Aorta (tissue), 5 donors: ENCODE measurements around the gene RUNX1. TPM values are rescaled to one million over a fixed set of nuclear protein-coding genes. Genes with fewer than 3 reads are reported as not detected.

Source experiments
- ATAC-seq: fragments of 200-7000 bp; cut with Tn5 transposase; one replicate; pipeline ENCODE4 v1.9.1; 2022; ENCODE audit warnings: moderate library complexity; ENCODE audit not compliant: low FRiP score
- DNase-seq, 2 donors: peaks; one replicate each; pipeline ENCODE4 v3.0.0-alpha.2; 2020
- H3K27ac ChIP-seq, 2 donors: one replicate each; pipeline ENCODE4 v1.5.1; 2013; ENCODE audit warnings: low read length in 2 of 2, mild to moderate bottlenecking in 2 of 2, moderate library complexity in 2 of 2, control low read depth in 1 of 2, inconsistent platforms in 1 of 2, low read depth in 1 of 2
- H3K27me3 ChIP-seq, 2 donors: one replicate each; pipeline ENCODE4 v1.6.1; 2013; ENCODE audit warnings: control low read depth in 1 of 2, low read length in 1 of 2, mild to moderate bottlenecking in 1 of 2, moderate library complexity in 1 of 2; ENCODE audit not compliant: insufficient read depth in 2 of 2, control insufficient read depth in 1 of 2
- H3K36me3 ChIP-seq, 2 donors: one replicate each; pipeline ENCODE4 v1.6.1; 2013; ENCODE audit warnings: control low read depth in 1 of 2, low read length in 1 of 2, mild to moderate bottlenecking in 1 of 2; ENCODE audit not compliant: insufficient read depth in 2 of 2, control insufficient read depth in 1 of 2
- H3K4me1 ChIP-seq, 2 donors: one replicate each; pipeline ENCODE4 v1.6.1; 2013; ENCODE audit warnings: low read length in 2 of 2, control low read depth in 1 of 2, mild to moderate bottlenecking in 1 of 2, moderate library complexity in 1 of 2; ENCODE audit not compliant: insufficient read depth in 2 of 2, control insufficient read depth in 1 of 2
- H3K4me3 ChIP-seq, 2 donors: one replicate each; pipeline ENCODE4 v1.5.1; 2013; ENCODE audit warnings: low read length in 2 of 2, control low read depth in 1 of 2, mild to moderate bottlenecking in 1 of 2
- H3K9me3 ChIP-seq: one replicate; pipeline ENCODE4 v1.6.1; 2013; ENCODE audit warnings: mild to moderate bottlenecking, low read length; ENCODE audit not compliant: control insufficient read depth
- WGBS, 2 donors: extraction: QIAGEN DNeasy Blood & Tissue Kit; methylation state at CpG; one replicate each; pipeline ENCODE4 v1.1.7; 2013; 5-methylcytosine and 5-hydroxymethylcytosine counted together
- intact Hi-C, 2 donors: fragments of 100-400 bp; cut with DNase I; formaldehyde crosslinking; loops; one replicate each; pipeline versions ENCODE4 v1.14.2 to v1.15.0; 2022
- polyA plus RNA-seq, 2 donors: library from polyadenylated mRNA; stranded (reverse); fragments of 200-250 nt; gene quantifications; one replicate each; pipeline ENCODE4 v1.2.3, GENCODE V29; 2013
- total RNA-seq, 2 donors: library from RNA; stranded (reverse); fragmentation: NEBNext Ultra II Directional; extraction: Animal tissue kit (Norgen Biotek cat#: 25700); gene quantifications; one replicate each; pipeline ENCODE4 v1.2.1, GENCODE V29; 2021
- donor health status: healthy with polysubstance abuse.
- donor health status: Bipolar disorder and iron deficiency.
- donor health status: DM: no; HTN: no; CAD: no.
- donor health status: DM: no; HTN: no; CAD: no.
- donor health status: DM: yes; HTN: yes; CAD: no.

The RUNX1 gene
- total and polyA plus RNA-seq, 4 donors = 2.9 to 128 (median 31.6) TPM

DNA sequence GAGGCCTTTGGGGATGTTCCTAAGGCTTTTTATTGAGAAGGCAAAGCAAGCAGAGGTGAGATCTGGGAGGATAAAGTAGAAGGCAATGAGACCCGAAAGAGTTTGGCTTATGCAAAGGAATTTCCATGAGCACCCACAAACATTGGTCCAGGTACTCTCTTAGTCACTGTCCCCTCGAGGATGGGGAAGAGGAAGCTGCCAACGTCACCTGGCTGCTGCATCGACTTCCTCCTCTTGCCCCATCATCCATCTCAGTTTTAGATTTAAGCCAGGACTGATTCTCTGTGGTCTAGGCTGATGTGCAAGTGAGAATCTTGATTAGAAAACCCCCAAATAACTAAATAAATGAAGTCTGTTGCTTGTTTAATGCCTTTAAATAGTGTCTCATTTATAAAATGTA lies 28.7 kb downstream of the RUNX1 start:
- WGBS, 2 donors = 75 to 79% methylated on average over 4 of the region's 4 CpGs
- intact Hi-C loops = no loop called here

DNA sequence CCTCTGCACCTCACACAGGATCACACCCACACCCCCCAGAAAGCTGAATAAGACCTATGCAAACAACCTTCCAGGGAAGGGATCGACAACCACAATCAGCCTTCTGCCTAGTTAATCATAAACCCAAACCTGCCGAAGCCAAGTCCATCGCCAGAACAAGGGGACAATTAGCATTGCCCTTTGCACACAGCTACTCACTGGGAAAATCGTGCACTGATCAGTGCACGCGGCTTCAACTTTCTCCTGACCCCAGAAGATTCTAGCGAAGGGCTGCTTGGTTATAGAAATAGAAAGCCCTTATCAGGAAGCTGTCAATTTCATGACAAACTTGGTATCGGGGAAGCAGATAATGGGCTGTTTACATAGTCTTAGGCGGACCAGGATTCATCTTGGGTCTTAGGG lies 29.5 kb downstream of the RUNX1 start:
- Histone ChIP-seq H3K4me1 (no peaks in the 10 kb centered on the region), H3K4me3 (no peak overlapping the region), H3K27ac (no peak overlapping the region), H3K9me3 (no peaks in the 10 kb centered on the region), H3K27me3 (no peaks in the 10 kb centered on the region), H3K36me3 (no peaks in the 10 kb centered on the region)
- ATAC-seq (no peak), DNase-seq (no peak)
- WGBS, 2 donors = 64 to 74% methylated on average over 9 of the region's 9 CpGs
- intact Hi-C loops = no loop called here

More for the DNA sequence above, 28.7 kb downstream of the RUNX1 start:
- Histone ChIP-seq H3K27ac (no peak overlapping the region), H3K27me3 (no peaks in the 10 kb centered on the region), H3K4me1 (no peaks in the 10 kb centered on the region), H3K36me3 (no peaks in the 10 kb centered on the region), H3K4me3 (no peak overlapping the region), H3K9me3 (no peaks in the 10 kb centered on the region)
- DNase-seq (no peak), ATAC-seq (no peak)

GRCh38 chr21:35017256-35017655 lies 31.8 kb downstream of the RUNX1 start:
- no peak overlapping the region for H3K4me3 ChIP-seq
- no peak overlapping the region for H3K27ac ChIP-seq
- 75 to 84% methylated on average over 6 of the region's 6 CpGs for WGBS, 2 donors
- H3K36me3 ChIP-seq = no peaks in the 10 kb centered on the region
- no peaks in the 10 kb centered on the region for H3K27me3 ChIP-seq
- no peaks in the 10 kb centered on the region for H3K4me1 ChIP-seq
- no peaks in the 10 kb centered on the region for H3K9me3 ChIP-seq
- intact Hi-C loops = no loop called here
- no peak for ATAC-seq
- DNase-seq = no peak

GRCh38 chr21:35016517-35017188 lies 32.4 kb downstream of the RUNX1 start:
- ATAC-seq (no peak), DNase-seq (no peak)
- Histone ChIP-seq H3K27ac (no peak overlapping the region), H3K36me3 (no peaks in the 10 kb centered on the region), H3K4me3 (no peak overlapping the region), H3K4me1 (no peaks in the 10 kb centered on the region), H3K9me3 (no peaks in the 10 kb centered on the region), H3K27me3 (no peaks in the 10 kb centered on the region)
- 85 to 94% methylated on average over 1 of the region's 1 CpG for WGBS, 2 donors
- intact Hi-C loops = no loop called here

GRCh38 chr21:35016071-35016470 lies 33.0 kb downstream of the RUNX1 start:
- Histone ChIP-seq H3K27ac (no peak overlapping the region), H3K9me3 (no peaks in the 10 kb centered on the region), H3K4me3 (no peak overlapping the region), H3K36me3 (no peaks in the 10 kb centered on the region), H3K27me3 (no peaks in the 10 kb centered on the region), H3K4me1 (no peaks in the 10 kb centered on the region)
- WGBS, 2 donors = 95 to 96% methylated on average over 4 of the region's 4 CpGs
- intact Hi-C loops = no loop called here
- DNase-seq = no peak
- no peak for ATAC-seq

GRCh38 chr21:35015435-35016024 lies 33.6 kb downstream of the RUNX1 start:
- intact Hi-C loops = no loop called here
- Histone ChIP-seq H3K9me3 (no peaks in the 10 kb centered on the region), H3K36me3 (no peaks in the 10 kb centered on the region), H3K4me3 (no peak overlapping the region), H3K4me1 (no peaks in the 10 kb centered on the region), H3K27me3 (no peaks in the 10 kb centered on the region), H3K27ac (no peak overlapping the region)
- 95 to 96% methylated on average over 5 of the region's 5 CpGs for WGBS, 2 donors
- no peak for ATAC-seq
- no peak for DNase-seq

DNA sequence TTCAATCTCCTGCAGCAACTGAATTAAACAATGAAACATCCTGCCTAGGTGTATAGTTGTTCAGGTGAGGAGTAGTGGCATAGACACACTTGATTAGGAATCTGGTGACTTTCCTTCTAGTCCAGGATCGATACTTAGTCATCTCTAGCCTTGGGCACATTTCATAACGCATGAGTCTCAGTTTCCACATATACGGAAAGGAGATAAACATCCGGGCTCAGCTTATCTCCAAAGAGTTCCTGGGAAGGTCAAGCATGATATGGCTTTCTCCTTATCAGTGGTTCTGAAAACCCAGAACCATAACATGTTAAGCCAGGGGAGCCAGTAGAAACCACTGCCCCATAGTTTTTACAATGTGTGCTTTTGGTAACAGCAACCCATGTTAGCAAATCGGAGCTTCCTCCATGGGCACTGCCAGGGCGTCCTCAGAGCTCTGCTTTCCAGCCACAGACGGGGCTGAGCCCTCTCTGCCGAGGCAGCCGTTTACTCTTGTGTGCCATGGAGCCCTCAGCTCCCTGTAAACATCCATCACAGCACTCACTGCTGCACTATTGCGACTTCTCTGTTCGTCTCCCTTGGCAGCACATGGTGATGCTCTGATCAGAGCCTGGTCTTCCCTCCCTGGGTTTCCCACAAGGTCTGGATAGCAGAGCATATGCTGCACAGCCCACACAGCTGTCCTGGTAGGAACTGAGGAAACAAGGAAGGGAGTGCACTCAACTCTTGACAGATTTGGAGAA lies 34.6 kb downstream of the RUNX1 start:
- Histone ChIP-seq H3K4me1 (no peaks in the 10 kb centered on the region), H3K36me3 (no peaks in the 10 kb centered on the region), H3K4me3 (no peak overlapping the region), H3K27ac (no peak overlapping the region), H3K9me3 (no peaks in the 10 kb centered on the region), H3K27me3 (no peaks in the 10 kb centered on the region)
- intact Hi-C loops = no loop called here
- 50 to 61% methylated on average over 11 of the region's 11 CpGs for WGBS, 2 donors
- no peak for ATAC-seq
- DNase-seq = no peak

DNA sequence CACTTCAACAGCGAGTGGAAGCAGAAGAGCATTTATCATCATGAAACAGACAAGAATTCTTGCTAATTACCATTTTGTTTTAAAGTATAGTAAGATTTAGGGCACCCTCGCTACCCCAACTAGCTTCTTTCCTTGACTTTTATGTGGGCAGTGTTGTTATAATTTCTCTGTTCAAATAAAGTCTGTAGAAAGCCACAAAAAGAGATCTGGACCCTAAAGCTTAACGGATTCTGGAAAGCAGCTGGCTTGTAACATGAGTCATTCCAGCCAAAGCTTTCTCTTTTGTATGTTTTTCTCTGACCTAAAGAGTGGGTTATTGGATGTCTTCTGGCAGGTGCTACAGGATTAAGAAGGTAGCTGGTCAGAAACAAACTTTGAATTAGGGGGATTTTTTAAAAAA lies 37.4 kb downstream of the RUNX1 start:
- WGBS, 2 donors = 28 to 38% methylated on average over 3 of the region's 3 CpGs
- ATAC-seq = no peak
- H3K27ac ChIP-seq = no peak overlapping the region
- intact Hi-C loops = no loop called here
- no peaks in the 10 kb centered on the region for H3K27me3 ChIP-seq
- H3K4me1 ChIP-seq = no peaks in the 10 kb centered on the region
- no peaks in the 10 kb centered on the region for H3K9me3 ChIP-seq
- no peaks in the 10 kb centered on the region for H3K36me3 ChIP-seq
- DNase-seq = no peak
- H3K4me3 ChIP-seq = no peak overlapping the region

- Histone ChIP-seq H3K4me3 (no peak overlapping the region), H3K27me3 (no peaks in the 10 kb centered on the region), H3K36me3 (no peaks in the 10 kb centered on the region), H3K9me3 (no peaks in the 10 kb centered on the region), H3K27ac (no peak overlapping the region), H3K4me1 (no peaks in the 10 kb centered on the region)
- ATAC-seq (no peak), DNase-seq (no peak)
- 64 to 67% methylated on average over 5 of the region's 5 CpGs for WGBS, 2 donors
- intact Hi-C loops = no loop called here
Observed at GRCh38 chr21:35010447-35010846, 38.7 kb downstream of the RUNX1 start.
